Natural killer cell (primary cell): ENCODE measurements around the gene GRB10. TPM values are rescaled to one million over a fixed set of nuclear protein-coding genes. Genes with fewer than 3 reads are reported as not detected.

Experiments
- ATAC-seq, 3 donors: fragments of 150-1000 bp in 2 of 3; fragments of 200-7000 bp in 1 of 3; cut with Tn5 transposase; 1 replicate in 1 of 3; 2 replicates in 2 of 3; pipeline ENCODE4 v1.10.0; 2021; ENCODE audit warnings: mild to moderate bottlenecking in 2 of 3, moderate library complexity in 2 of 3
- DNase-seq, 2 donors: peaks; one replicate each; pipeline versions ENCODE4 v3.0.0 to v3.0.0-alpha.2; 2013 to 2021; ENCODE audit warnings: mixed read lengths in 1 of 2
- H3K27ac ChIP-seq: one replicate; pipeline ENCODE4 v1.5.1; 2013; ENCODE audit warnings: mild to moderate bottlenecking, low read length
- H3K27me3 ChIP-seq: one replicate; pipeline ENCODE4 v1.6.1; 2013; ENCODE audit warnings: low read length; ENCODE audit not compliant: control insufficient read depth, insufficient read depth
- H3K36me3 ChIP-seq: one replicate; pipeline ENCODE4 v1.6.1; 2013; ENCODE audit warnings: low read length; ENCODE audit not compliant: control insufficient read depth, insufficient read depth
- H3K4me1 ChIP-seq: one replicate; pipeline ENCODE4 v1.6.1; 2013; ENCODE audit warnings: low read length; ENCODE audit not compliant: control insufficient read depth, insufficient read depth
- H3K4me3 ChIP-seq: one replicate; pipeline ENCODE4 v1.5.1; 2013; ENCODE audit warnings: low read length
- H3K9me3 ChIP-seq: one replicate; pipeline ENCODE4 v1.6.1; 2013; ENCODE audit warnings: low read length; ENCODE audit not compliant: control insufficient read depth, insufficient read depth
- H3K27ac Mint-ChIP-seq, 2 donors: one replicate each; pipeline ENCODE4 v1.8.0; 2022; ENCODE audit warnings: mild to moderate bottlenecking in 2 of 2, mixed read lengths in 2 of 2, moderate library complexity in 1 of 2
- H3K27me3 Mint-ChIP-seq, 2 donors: one replicate each; pipeline ENCODE4 v1.8.0; 2022; ENCODE audit warnings: low read depth in 2 of 2, mixed read lengths in 2 of 2
- H3K36me3 Mint-ChIP-seq: one replicate; pipeline ENCODE4 v1.8.0; 2022; ENCODE audit warnings: mixed read lengths
- H3K4me1 Mint-ChIP-seq, 2 donors: one replicate each; pipeline ENCODE4 v1.8.0; 2022; ENCODE audit warnings: mixed read lengths in 2 of 2
- H3K4me3 Mint-ChIP-seq: one replicate; pipeline ENCODE4 v1.8.0; 2022; ENCODE audit warnings: mild to moderate bottlenecking, moderate library complexity, mixed read lengths
- H3K9me3 Mint-ChIP-seq, 2 donors: one replicate each; pipeline ENCODE4 v1.8.0; 2022; ENCODE audit warnings: mixed read lengths in 2 of 2
- whole genome bisulfite sequencing: methylation state at CpG from one replicate; pipeline ENCODE4 v1.1.7; 2013; ENCODE audit warnings: missing lambda C conversion rate; ENCODE audit not compliant: insufficient coverage; 5-methylcytosine and 5-hydroxymethylcytosine counted together
- intact Hi-C: fragments of 100-400 bp; cut with micrococcal nuclease; formaldehyde crosslinking; loops from one replicate; pipeline ENCODE4 v1.14.2; 2022
- total RNA-seq, 4 donors: library from RNA; stranded (reverse); fragments of 120-200 nt in 1 of 4; gene quantifications; one replicate each; pipeline versions ENCODE4 v1.2.3 to v1.2.4, GENCODE V29; 2013 to 2022
- TF ChIP-seq, protein P1 (sequence below): fragments of 200-600 bp; IDR thresholded peaks from one replicate; pipeline ENCODE4 v1.8.0; 2022; ENCODE audit warnings: antibody characterized with exemption

Gene GRB10
- total RNA-seq = 10 to 100 TPM in 1 of 3 donors, 1 to 10 TPM in 1, under 1 TPM in 1; 0.16 to 24.4 (median 1.4) TPM
- total RNA-seq (2013) = 0.83 TPM

DNA sequence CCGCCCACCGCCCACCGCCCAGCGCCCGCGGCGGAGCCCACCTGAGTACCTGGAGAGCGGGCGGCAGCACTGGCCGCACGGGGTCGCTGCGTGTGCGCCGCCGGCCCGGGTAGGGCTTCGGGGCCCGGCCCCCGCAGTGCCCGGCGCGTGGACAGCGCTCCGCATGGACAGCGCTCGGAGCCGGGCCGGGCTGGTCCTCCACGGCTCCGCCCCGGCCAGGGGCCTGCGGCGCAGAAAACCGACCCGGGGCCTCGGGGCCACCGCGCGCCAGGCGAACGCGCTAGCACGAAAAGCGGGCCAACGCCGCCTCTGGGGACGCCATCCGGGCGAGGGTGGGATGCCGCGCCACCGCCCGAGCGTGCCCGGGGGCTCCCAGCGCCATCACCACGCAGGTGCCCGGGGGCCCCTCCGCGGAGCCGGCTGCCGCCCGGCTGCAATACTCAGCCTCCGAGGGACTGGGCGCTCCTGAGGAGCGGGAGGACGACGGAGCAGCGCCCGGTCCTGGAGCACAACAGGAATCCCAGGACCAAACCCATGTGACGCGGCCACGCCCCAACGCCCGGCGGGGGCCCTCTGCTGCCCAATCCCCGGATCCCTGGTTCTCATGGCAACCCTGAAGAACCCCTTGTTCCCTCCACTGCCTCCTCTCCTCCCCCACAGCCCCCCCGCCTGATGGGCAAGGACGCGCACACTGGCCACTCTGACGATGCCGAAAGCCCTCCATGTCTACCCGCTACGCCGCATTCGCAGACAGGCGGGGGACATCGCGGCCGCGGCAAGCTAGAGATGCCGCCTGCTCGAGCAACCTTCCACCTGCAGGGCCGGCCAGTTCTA lies at the start of gene GRB10:
TSS of gene GRB10 (minus strand) at position 522 of the 834 bp plus-strand sequence. CDS start 50,574 bp downstream, outside the sequence.
- H3K27me3 ChIP-seq = peaks cover 3% of the 10 kb centered on the region
- no peak within 1 kb of the TSS for H3K27ac ChIP-seq
- 46% methylated on average over 95 of the region's 95 CpGs for WGBS
- Mint-ChIP-seq H3K9me3 (no peaks in the 10 kb centered on the region), H3K36me3 (no peaks in the 10 kb centered on the region), H3K27ac (no peak within 1 kb of the TSS), H3K27me3 (peaks cover 29 to 31% of the 10 kb centered on the region in 2 donors), H3K4me3 (peak within 1 kb of the TSS; percentile 36), H3K4me1 (peaks cover 0 to 8% of the 10 kb centered on the region in 2 donors)
- H3K4me1 ChIP-seq = peaks cover 3% of the 10 kb centered on the region
- TF ChIP-seq, protein P1, sequence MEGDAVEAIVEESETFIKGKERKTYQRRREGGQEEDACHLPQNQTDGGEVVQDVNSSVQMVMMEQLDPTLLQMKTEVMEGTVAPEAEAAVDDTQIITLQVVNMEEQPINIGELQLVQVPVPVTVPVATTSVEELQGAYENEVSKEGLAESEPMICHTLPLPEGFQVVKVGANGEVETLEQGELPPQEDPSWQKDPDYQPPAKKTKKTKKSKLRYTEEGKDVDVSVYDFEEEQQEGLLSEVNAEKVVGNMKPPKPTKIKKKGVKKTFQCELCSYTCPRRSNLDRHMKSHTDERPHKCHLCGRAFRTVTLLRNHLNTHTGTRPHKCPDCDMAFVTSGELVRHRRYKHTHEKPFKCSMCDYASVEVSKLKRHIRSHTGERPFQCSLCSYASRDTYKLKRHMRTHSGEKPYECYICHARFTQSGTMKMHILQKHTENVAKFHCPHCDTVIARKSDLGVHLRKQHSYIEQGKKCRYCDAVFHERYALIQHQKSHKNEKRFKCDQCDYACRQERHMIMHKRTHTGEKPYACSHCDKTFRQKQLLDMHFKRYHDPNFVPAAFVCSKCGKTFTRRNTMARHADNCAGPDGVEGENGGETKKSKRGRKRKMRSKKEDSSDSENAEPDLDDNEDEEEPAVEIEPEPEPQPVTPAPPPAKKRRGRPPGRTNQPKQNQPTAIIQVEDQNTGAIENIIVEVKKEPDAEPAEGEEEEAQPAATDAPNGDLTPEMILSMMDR = no peak
- no peaks in the 10 kb centered on the region for H3K36me3 ChIP-seq
- H3K4me3 ChIP-seq = no peak within 1 kb of the TSS
- DNase-seq = peak in 1 of 2 donors; percentile 40
- H3K9me3 ChIP-seq = peaks cover 2% of the 10 kb centered on the region
- intact Hi-C loops = no loop called here
- ATAC-seq = peak in 1 of 3 donors; percentile 58

DNA sequence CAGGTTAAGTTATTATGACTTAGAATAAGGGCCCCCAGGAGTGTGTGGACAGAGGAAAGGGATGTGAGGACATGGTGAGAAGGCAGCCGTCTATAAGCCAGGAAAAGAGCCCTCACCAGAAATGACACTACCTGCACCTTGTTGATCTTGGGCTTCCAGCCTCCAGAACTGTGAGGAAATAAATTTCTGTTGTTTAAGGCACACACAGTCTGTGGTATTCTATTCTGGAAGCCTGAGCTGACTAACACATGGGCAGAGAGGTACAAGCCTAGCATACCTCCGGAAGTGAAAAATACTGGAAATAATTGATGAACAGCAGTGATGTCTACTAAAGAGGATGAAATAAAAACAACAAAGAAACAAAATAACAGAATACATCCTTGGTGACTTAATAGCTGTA lies 46.1 kb upstream of the GRB10 start:
- DNase-seq (no peak), ATAC-seq (no peak)
- no peaks in the 10 kb centered on the region for H3K36me3 ChIP-seq
- H3K27ac ChIP-seq = no peak overlapping the region
- H3K27me3 Mint-ChIP-seq = peaks cover 19 to 35% of the 10 kb centered on the region in 2 donors
- H3K27me3 ChIP-seq = no peaks in the 10 kb centered on the region
- H3K4me1 Mint-ChIP-seq = peaks cover 10 to 21% of the 10 kb centered on the region in 2 donors
- TF ChIP-seq, protein P1 = no peak
- no peaks in the 10 kb centered on the region for H3K9me3 Mint-ChIP-seq
- H3K4me3 Mint-ChIP-seq = no peak overlapping the region
- no peaks in the 10 kb centered on the region for H3K36me3 Mint-ChIP-seq
- H3K9me3 ChIP-seq = no peaks in the 10 kb centered on the region
- H3K27ac Mint-ChIP-seq = no peak overlapping the region
- intact Hi-C loops = no loop called here
- 100% methylated on average over 1 of the region's 2 CpGs for WGBS
- H3K4me1 ChIP-seq = no peaks in the 10 kb centered on the region
- H3K4me3 ChIP-seq = no peak overlapping the region

DNA sequence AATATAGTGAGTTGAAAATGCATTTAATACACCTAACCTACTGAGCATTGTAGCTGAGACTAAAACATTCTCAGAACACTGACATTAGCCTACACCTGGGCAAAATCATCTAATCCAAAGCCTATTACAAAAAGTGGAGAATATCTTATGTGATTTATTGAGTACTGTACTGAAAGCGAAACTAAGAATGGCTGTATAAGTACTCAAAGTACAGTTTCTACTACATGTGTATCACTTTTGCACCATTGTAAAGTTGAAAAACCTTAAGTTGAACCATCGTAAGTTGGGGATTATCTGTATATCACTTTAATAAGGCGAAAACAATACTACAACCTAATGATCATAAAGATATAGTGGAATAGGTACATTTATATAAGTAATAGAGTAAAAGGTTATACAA lies 45.4 kb upstream of the GRB10 start:
- DNase-seq = no peak
- H3K9me3 Mint-ChIP-seq = no peaks in the 10 kb centered on the region
- H3K27me3 Mint-ChIP-seq = peaks cover 16 to 30% of the 10 kb centered on the region in 2 donors
- peaks cover 9 to 14% of the 10 kb centered on the region in 2 donors for H3K4me1 Mint-ChIP-seq
- TF ChIP-seq, protein P1 = no peak
- no peaks in the 10 kb centered on the region for H3K36me3 Mint-ChIP-seq
- no peak overlapping the region for H3K27ac ChIP-seq
- no peaks in the 10 kb centered on the region for H3K36me3 ChIP-seq
- no CpG with 5 or more reads among the region's 3 CpGs for WGBS
- no peaks in the 10 kb centered on the region for H3K9me3 ChIP-seq
- H3K4me1 ChIP-seq = no peaks in the 10 kb centered on the region
- intact Hi-C loops = no loop called here
- no peak overlapping the region for H3K27ac Mint-ChIP-seq
- no peak overlapping the region for H3K4me3 Mint-ChIP-seq
- ATAC-seq = no peak
- H3K27me3 ChIP-seq = no peaks in the 10 kb centered on the region
- H3K4me3 ChIP-seq = no peak overlapping the region
